Measurements from ENCODE around the gene BCAS3.
A peak's percentile ranks its signal among the peaks of the same experiment; 100 is the strongest.

The BCAS3 gene

GRCh38 chr17:61380217-61380835 lies 702.7 kb downstream of the BCAS3 start:
- no peak for ATAC-seq
- TF ChIP-seq ZNF8 (CRISPR knock-in tag; IDR thresholded peaks at IDR 0.05) (no peak), ZFP3 (CRISPR knock-in tag; IDR thresholded peaks at IDR 0.05) (no peak), ZC3H10 (CRISPR knock-in tag; IDR thresholded peaks at IDR 0.05) (no peak), GLIS3 (CRISPR knock-in tag; IDR thresholded peaks at IDR 0.05) (0 out of 2 replicates have a peak, but pooled peaks have one; percentile 17)
- TF ChIP-seq, protein P1, sequence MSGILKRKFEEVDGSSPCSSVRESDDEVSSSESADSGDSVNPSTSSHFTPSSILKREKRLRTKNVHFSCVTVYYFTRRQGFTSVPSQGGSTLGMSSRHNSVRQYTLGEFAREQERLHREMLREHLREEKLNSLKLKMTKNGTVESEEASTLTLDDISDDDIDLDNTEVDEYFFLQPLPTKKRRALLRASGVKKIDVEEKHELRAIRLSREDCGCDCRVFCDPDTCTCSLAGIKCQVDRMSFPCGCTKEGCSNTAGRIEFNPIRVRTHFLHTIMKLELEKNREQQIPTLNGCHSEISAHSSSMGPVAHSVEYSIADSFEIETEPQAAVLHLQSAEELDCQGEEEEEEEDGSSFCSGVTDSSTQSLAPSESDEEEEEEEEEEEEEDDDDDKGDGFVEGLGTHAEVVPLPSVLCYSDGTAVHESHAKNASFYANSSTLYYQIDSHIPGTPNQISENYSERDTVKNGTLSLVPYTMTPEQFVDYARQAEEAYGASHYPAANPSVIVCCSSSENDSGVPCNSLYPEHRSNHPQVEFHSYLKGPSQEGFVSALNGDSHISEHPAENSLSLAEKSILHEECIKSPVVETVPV (CRISPR knock-in tag; IDR thresholded peaks at IDR 0.05): 0 out of 2 replicates have a peak, but pooled peaks have one; percentile 0
- TF ChIP-seq, protein P2, sequence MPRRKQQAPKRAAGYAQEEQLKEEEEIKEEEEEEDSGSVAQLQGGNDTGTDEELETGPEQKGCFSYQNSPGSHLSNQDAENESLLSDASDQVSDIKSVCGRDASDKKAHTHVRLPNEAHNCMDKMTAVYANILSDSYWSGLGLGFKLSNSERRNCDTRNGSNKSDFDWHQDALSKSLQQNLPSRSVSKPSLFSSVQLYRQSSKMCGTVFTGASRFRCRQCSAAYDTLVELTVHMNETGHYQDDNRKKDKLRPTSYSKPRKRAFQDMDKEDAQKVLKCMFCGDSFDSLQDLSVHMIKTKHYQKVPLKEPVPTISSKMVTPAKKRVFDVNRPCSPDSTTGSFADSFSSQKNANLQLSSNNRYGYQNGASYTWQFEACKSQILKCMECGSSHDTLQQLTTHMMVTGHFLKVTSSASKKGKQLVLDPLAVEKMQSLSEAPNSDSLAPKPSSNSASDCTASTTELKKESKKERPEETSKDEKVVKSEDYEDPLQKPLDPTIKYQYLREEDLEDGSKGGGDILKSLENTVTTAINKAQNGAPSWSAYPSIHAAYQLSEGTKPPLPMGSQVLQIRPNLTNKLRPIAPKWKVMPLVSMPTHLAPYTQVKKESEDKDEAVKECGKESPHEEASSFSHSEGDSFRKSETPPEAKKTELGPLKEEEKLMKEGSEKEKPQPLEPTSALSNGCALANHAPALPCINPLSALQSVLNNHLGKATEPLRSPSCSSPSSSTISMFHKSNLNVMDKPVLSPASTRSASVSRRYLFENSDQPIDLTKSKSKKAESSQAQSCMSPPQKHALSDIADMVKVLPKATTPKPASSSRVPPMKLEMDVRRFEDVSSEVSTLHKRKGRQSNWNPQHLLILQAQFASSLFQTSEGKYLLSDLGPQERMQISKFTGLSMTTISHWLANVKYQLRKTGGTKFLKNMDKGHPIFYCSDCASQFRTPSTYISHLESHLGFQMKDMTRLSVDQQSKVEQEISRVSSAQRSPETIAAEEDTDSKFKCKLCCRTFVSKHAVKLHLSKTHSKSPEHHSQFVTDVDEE (CRISPR knock-in tag; IDR thresholded peaks at IDR 0.05): no peak
- TF ChIP-seq, protein P3, sequence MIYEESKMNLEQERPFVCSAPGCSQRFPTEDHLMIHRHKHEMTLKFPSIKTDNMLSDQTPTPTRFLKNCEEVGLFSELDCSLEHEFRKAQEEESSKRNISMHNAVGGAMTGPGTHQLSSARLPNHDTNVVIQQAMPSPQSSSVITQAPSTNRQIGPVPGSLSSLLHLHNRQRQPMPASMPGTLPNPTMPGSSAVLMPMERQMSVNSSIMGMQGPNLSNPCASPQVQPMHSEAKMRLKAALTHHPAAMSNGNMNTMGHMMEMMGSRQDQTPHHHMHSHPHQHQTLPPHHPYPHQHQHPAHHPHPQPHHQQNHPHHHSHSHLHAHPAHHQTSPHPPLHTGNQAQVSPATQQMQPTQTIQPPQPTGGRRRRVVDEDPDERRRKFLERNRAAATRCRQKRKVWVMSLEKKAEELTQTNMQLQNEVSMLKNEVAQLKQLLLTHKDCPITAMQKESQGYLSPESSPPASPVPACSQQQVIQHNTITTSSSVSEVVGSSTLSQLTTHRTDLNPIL (CRISPR knock-in tag; IDR thresholded peaks at IDR 0.05; ENCODE audit: low read depth): no peak

DNA sequence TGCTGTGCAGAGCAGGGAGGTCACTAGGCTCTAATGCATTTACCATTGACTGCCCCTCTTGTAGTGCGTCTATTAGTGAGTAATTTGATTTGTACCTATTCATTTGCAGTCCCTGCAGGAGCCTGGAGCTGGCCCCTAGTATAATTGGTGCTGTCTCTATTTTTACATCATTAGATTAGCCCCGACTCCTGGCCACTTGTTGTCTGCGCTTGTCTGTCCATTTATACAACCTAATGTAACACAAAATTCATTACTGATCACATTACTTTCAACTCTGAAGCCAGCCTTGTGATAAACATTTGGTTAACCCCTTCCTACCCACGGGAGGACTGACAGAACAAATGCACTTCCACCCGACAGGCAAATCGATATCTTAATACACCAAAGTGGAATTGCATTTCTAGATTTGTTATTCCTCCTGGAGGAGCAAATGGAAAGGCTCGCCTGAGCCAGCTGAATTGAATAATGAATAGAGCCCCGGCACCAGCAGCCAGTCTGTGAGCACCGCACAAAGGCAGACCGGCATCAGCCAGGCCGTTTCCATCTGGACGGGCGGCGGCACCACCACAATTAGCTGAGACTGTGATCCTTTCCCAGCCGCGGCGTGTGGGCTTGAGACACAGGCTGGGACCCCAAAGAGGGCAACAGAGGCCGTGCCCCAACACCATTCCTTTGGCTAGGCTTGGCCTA lies 703.3 kb downstream of the BCAS3 start:
- no peak; the same call in 2 of the 3 replicates for ATAC-seq
- TF ChIP-seq, protein P3 (CRISPR knock-in tag; IDR thresholded peaks at IDR 0.05; ENCODE audit: low read depth): peak; percentile 40; the same call in 1 of the 2 replicates
- 0 out of 2 replicates have a peak, but pooled peaks have one; percentile 26 for TF ChIP-seq ZNF565 (CRISPR knock-in tag; conservative IDR thresholded peaks at IDR 0.05; ENCODE audit: low read depth)
- TF ChIP-seq SNAI2 (CRISPR knock-in tag; IDR thresholded peaks at IDR 0.05): peak; percentile 72; the same call in 1 of the 2 replicates
- peak; percentile 48; the same call in 1 of the 2 replicates for TF ChIP-seq ZFP3 (CRISPR knock-in tag; IDR thresholded peaks at IDR 0.05)
- TF ChIP-seq ISL1 (CRISPR knock-in tag; IDR thresholded peaks at IDR 0.05): peak; percentile 85
- TF ChIP-seq GLIS3 (CRISPR knock-in tag; IDR thresholded peaks at IDR 0.05): no peak
- TF ChIP-seq, protein P4, sequence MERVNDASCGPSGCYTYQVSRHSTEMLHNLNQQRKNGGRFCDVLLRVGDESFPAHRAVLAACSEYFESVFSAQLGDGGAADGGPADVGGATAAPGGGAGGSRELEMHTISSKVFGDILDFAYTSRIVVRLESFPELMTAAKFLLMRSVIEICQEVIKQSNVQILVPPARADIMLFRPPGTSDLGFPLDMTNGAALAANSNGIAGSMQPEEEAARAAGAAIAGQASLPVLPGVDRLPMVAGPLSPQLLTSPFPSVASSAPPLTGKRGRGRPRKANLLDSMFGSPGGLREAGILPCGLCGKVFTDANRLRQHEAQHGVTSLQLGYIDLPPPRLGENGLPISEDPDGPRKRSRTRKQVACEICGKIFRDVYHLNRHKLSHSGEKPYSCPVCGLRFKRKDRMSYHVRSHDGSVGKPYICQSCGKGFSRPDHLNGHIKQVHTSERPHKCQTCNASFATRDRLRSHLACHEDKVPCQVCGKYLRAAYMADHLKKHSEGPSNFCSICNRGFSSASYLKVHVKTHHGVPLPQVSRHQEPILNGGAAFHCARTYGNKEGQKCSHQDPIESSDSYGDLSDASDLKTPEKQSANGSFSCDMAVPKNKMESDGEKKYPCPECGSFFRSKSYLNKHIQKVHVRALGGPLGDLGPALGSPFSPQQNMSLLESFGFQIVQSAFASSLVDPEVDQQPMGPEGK (CRISPR knock-in tag; IDR thresholded peaks at IDR 0.05; ENCODE audit: borderline replicate concordance): 0 out of 2 replicates have a peak, but pooled peaks have one; percentile 7
- TF ChIP-seq TCF4 (CRISPR knock-in tag; IDR thresholded peaks at IDR 0.05; ENCODE audit: borderline replicate concordance): peak; percentile 78
- no peak for TF ChIP-seq ZNF8 (CRISPR knock-in tag; IDR thresholded peaks at IDR 0.05)
- TF ChIP-seq, protein P1 (CRISPR knock-in tag; IDR thresholded peaks at IDR 0.05): 0 out of 2 replicates have a peak, but pooled peaks have one; percentile 54
- TF ChIP-seq, protein P2 (CRISPR knock-in tag; IDR thresholded peaks at IDR 0.05): peak; percentile 87
